Liver (tissue), 9 donors: ENCODE results near the gene UGT2B11. TPM values are rescaled to one million over a fixed set of nuclear protein-coding genes. Genes with fewer than 3 reads are reported as not detected.
"Not testable (repeated sequence)": the region's sequence is repeated elsewhere in the genome, so short reads cannot be mapped to it uniquely, and the experiment has no call there.

Source experiments
- DNase-seq: peaks from one replicate; pipeline ENCODE4 v3.0.0-alpha.2; 2017; ENCODE audit warnings: low spot score
- H3K27ac ChIP-seq, 2 donors: one replicate each; pipeline ENCODE4 v1.7.0; 2013; ENCODE audit warnings: inconsistent platforms in 2 of 2, low read length in 2 of 2, control low read depth in 1 of 2, low read depth in 1 of 2, mild to moderate bottlenecking in 1 of 2
- H3K27me3 ChIP-seq, 4 donors: one replicate each; pipeline versions ENCODE4 v1.6.1 to v1.7.0; 2013; ENCODE audit warnings: low read length in 3 of 4, inconsistent platforms in 1 of 4, mild to moderate bottlenecking in 1 of 4, moderate library complexity in 1 of 4; ENCODE audit not compliant: control insufficient read depth in 4 of 4, insufficient read depth in 4 of 4
- H3K36me3 ChIP-seq, 4 donors: one replicate each; pipeline versions ENCODE4 v1.6.1 to v1.7.0; 2013; ENCODE audit warnings: low read length in 3 of 4, mild to moderate bottlenecking in 3 of 4, low read depth in 1 of 4, moderate library complexity in 1 of 4; ENCODE audit not compliant: control insufficient read depth in 4 of 4, insufficient read depth in 3 of 4
- H3K4me1 ChIP-seq, 4 donors: one replicate each; pipeline versions ENCODE4 v1.6.1 to v1.7.0; 2013; ENCODE audit warnings: low read length in 3 of 4, mild to moderate bottlenecking in 3 of 4, moderate library complexity in 1 of 4; ENCODE audit not compliant: control insufficient read depth in 4 of 4, insufficient read depth in 4 of 4
- H3K4me3 ChIP-seq, 3 donors: one replicate each; pipeline versions ENCODE4 v1.6.1 to v1.7.0; 2013; ENCODE audit warnings: low read length in 3 of 3, control low read depth in 1 of 3, low read depth in 1 of 3, mild to moderate bottlenecking in 1 of 3
- H3K9ac ChIP-seq, 2 donors: one replicate each; pipeline ENCODE4 v1.7.0; 2013; ENCODE audit warnings: low read length in 2 of 2, mild to moderate bottlenecking in 2 of 2, moderate library complexity in 2 of 2, control low read depth in 1 of 2, low read depth in 1 of 2
- H3K9me3 ChIP-seq, 4 donors: one replicate each; pipeline versions ENCODE4 v1.6.1 to v1.7.0; 2013; ENCODE audit warnings: low read length in 3 of 4; ENCODE audit not compliant: control insufficient read depth in 4 of 4
- EGR1 ChIP-seq, 2 donors: IDR thresholded peaks; 2 replicates each; pipeline ENCODE4 v1.6.1; 2016 to 2018; ENCODE audit warnings: antibody characterized with exemption in 2 of 2, low read depth in 2 of 2
- GABPA ChIP-seq, 2 donors: IDR thresholded peaks in 1 of 2; conservative IDR thresholded peaks in 1 of 2; 2 replicates each; pipeline ENCODE4 v1.6.1; 2016; ENCODE audit warnings: antibody characterized with exemption in 2 of 2, mild to moderate bottlenecking in 1 of 2, moderate library complexity in 1 of 2
- JUND ChIP-seq, 2 donors: IDR thresholded peaks; 2 replicates each; pipeline ENCODE4 v1.6.1; 2016; ENCODE audit warnings: antibody characterized with exemption in 2 of 2
- MAX ChIP-seq: IDR thresholded peaks from 2 replicates; pipeline ENCODE4 v1.6.1; 2016; ENCODE audit warnings: antibody characterized with exemption
- NR2F2 ChIP-seq: IDR thresholded peaks from 2 replicates; pipeline ENCODE4 v1.6.1; 2016; ENCODE audit warnings: antibody characterized with exemption
- RAD21 ChIP-seq, 2 donors: IDR thresholded peaks; 2 replicates each; pipeline ENCODE4 v1.6.1; 2016; ENCODE audit warnings: antibody characterized with exemption in 2 of 2, mild to moderate bottlenecking in 2 of 2
- RXRA ChIP-seq, 2 donors: IDR thresholded peaks; 2 replicates each; pipeline ENCODE4 v1.6.1; 2017 to 2018; ENCODE audit warnings: antibody characterized with exemption in 2 of 2, mild to moderate bottlenecking in 1 of 2
- ZBTB33 ChIP-seq: IDR thresholded peaks from 2 replicates; pipeline ENCODE4 v1.6.1; 2016; ENCODE audit warnings: antibody characterized with exemption
- WGBS: extraction: QIAGEN DNeasy Blood & Tissue Kit; methylation state at CpG from one replicate; pipeline ENCODE4 v1.1.7; 2013; 5-methylcytosine and 5-hydroxymethylcytosine counted together
- polyA plus RNA-seq, 2 donors: library from polyadenylated mRNA; stranded (reverse) in 1 of 2; unstranded in 1 of 2; fragments of 200-250 nt in 1 of 2; fragments of >200 nt in 1 of 2; fragmentation: Nextera tagmentation in 1 of 2; extraction: Ambion mirVana in 1 of 2; gene quantifications; one replicate each; pipeline versions ENCODE4 v1.2.1 to v1.2.3, GENCODE V29; 2013 to 2015
- total RNA-seq, 2 donors: library from RNA; depleted of rRNA; stranded (reverse); fragments of >200 nt; gene quantifications; one replicate each; pipeline ENCODE4 v1.2.3, GENCODE V29; 2014
- TF ChIP-seq, protein P1 (sequence below): IDR thresholded peaks from 2 replicates; pipeline ENCODE4 v1.6.1; 2016; ENCODE audit warnings: antibody characterized with exemption
- TF ChIP-seq, protein P2 (sequence below): fragments of 150-350 bp; IDR thresholded peaks from 2 replicates; pipeline ENCODE4 v1.5.1; 2017; ENCODE audit warnings: improper control_type of control experiment, low read depth, low read length; ENCODE audit not compliant: missing input control
- donor health status: healthy.
- donor health status: healthy.
- donor health status: healthy.
- donor health status: healthy.
- donor health status: healthy.

Gene UGT2B11
- total RNA-seq: 1 to 10 TPM in 1 of 2 donors, under 1 TPM in 1; 0.05 to 1.0 TPM
- polyA plus RNA-seq: 1 to 10 TPM in 1 of 2 donors, under 1 TPM in 1; 0.39 to 3.3 TPM

- Histone ChIP-seq H3K9me3 (no peaks in the 10 kb centered on the region), H3K36me3 (no peaks in the 10 kb centered on the region), H3K9ac (no peak within 1 kb of the TSS), H3K4me3 (no peak within 1 kb of the TSS), H3K27me3 (no peaks in the 10 kb centered on the region), H3K27ac (no peak within 1 kb of the TSS), H3K4me1 (peaks cover 0 to 5% (median 0%) of the 10 kb centered on the region in 4 donors)
- no peak for DNase-seq
- 21% methylated on average over 3 of the region's 3 CpGs for WGBS
- TF ChIP-seq ZBTB33 (no peak), GABPA (IDR thresholded peaks at IDR 0.05 in 1 of 2, conservative IDR thresholded peaks at IDR 0.05 in 1 of 2) (no peak), RAD21 (IDR thresholded peaks at IDR 0.05) (no peak), RXRA (IDR thresholded peaks at IDR 0.05) (no peak), MAX (no peak), EGR1 (IDR thresholded peaks at IDR 0.05; ENCODE audit: low read depth in 2 of 2) (no peak), JUND (IDR thresholded peaks at IDR 0.05) (no peak), NR2F2 (no peak)
- TF ChIP-seq, protein P1, sequence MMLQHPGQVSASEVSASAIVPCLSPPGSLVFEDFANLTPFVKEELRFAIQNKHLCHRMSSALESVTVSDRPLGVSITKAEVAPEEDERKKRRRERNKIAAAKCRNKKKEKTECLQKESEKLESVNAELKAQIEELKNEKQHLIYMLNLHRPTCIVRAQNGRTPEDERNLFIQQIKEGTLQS: no peak
- TF ChIP-seq, protein P2, sequence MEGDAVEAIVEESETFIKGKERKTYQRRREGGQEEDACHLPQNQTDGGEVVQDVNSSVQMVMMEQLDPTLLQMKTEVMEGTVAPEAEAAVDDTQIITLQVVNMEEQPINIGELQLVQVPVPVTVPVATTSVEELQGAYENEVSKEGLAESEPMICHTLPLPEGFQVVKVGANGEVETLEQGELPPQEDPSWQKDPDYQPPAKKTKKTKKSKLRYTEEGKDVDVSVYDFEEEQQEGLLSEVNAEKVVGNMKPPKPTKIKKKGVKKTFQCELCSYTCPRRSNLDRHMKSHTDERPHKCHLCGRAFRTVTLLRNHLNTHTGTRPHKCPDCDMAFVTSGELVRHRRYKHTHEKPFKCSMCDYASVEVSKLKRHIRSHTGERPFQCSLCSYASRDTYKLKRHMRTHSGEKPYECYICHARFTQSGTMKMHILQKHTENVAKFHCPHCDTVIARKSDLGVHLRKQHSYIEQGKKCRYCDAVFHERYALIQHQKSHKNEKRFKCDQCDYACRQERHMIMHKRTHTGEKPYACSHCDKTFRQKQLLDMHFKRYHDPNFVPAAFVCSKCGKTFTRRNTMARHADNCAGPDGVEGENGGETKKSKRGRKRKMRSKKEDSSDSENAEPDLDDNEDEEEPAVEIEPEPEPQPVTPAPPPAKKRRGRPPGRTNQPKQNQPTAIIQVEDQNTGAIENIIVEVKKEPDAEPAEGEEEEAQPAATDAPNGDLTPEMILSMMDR: no peak
Observed at GRCh38 chr4:69214716-69215115, at the start of gene UGT2B11. UGT2B11 (minus strand) TSS chr4:69214748; CDS start chr4:69214722, 26 bp downstream.

- not testable (repeated sequence) for H3K9me3 ChIP-seq, H3K27ac ChIP-seq, H3K9ac ChIP-seq, H3K27me3 ChIP-seq, H3K4me1 ChIP-seq, H3K36me3 ChIP-seq, H3K4me3 ChIP-seq, DNase-seq
- WGBS: 88% methylated on average over 3 of the region's 3 CpGs
Observed at GRCh38 chr4:69253147-69253772, 38.7 kb upstream of the UGT2B11 start.

GRCh38 chr4:69250884-69251283 is 36.3 kb upstream of the UGT2B11 start:
- H3K9me3 ChIP-seq, H3K4me1 ChIP-seq, DNase-seq, H3K9ac ChIP-seq, H3K4me3 ChIP-seq, H3K36me3 ChIP-seq, H3K27me3 ChIP-seq, H3K27ac ChIP-seq: not testable (repeated sequence)
- WGBS: 88% methylated on average over 2 of the region's 2 CpGs

DNA sequence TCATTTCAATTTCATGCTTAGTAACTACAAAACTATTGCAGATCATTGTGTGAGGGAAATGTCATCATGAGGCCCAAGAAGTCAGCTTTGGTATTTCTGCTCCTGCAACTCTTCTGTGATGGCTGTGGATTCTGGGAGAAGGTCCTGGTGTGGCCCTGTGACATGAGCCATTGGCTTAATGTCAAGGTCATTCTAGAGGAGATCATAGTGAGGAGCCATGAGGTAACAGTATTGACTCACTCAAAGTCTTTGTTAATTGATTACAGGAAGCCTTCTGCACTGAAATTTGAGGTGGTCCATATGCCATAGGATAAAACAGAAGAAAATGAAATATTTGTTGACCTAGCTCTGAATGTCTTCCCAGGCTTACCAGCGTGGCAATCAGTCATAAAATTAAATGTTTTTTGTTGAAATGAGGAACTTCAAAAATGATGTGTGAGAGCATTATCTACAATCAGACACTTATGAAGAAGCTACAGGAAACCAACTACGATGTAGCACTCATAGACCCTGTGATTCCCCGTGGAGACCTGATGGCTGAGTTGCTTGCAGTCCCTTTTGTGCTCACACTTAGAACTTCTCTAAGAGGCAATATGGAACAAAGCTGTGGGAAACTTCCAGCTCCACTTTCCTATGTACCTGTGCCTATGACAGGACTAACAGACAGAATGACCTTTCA is 28.2 kb upstream of the UGT2B11 start:
- not testable (repeated sequence) for H3K9ac ChIP-seq, H3K4me1 ChIP-seq, H3K27me3 ChIP-seq, H3K36me3 ChIP-seq, DNase-seq, H3K9me3 ChIP-seq, H3K4me3 ChIP-seq, H3K27ac ChIP-seq
- 87% methylated on average over 3 of the region's 3 CpGs for WGBS

DNA sequence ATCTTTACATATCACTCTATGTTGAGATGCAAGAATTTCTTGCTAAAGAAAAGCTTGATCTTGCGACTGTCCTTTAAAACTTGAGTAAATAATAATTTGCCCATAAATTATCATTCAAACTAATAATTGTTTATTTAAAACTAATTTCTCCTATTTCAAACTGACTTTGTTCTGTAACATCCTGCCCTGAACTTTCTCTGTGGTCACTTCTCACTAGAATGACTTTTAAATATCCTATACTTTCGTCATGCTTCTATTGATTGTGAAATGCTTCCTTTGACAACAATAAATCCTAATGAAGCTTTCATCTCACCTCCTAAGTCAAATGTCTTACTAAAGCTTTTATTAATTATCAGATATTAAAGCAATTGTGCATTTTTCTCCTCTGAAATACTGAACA is 27.2 kb upstream of the UGT2B11 start:
- whole genome bisulfite sequencing: 81% methylated on average over 2 of the region's 2 CpGs
- not testable (repeated sequence) for DNase-seq, H3K4me1 ChIP-seq, H3K36me3 ChIP-seq, H3K4me3 ChIP-seq, H3K9me3 ChIP-seq, H3K9ac ChIP-seq, H3K27ac ChIP-seq, H3K27me3 ChIP-seq
